NCI-H1417 (cell line): ENCODE results near the gene HCRTR1.

ENCODE experiments used
- DNase-seq, 3 experiments: peaks; one replicate each; lab custom pipeline; 2025; lab: John Stamatoyannopoulos, UW

HCRTR1 gene

GRCh38 chr1:31626223-31627207 is 9.0 kb downstream of the HCRTR1 start:
- DNase-seq, result no peak

- no peak for DNase-seq
These were observed 9.9 kb downstream of the HCRTR1 start for GRCh38 chr1:31627301-31627929.

- DNase-seq, result no peak
These were observed 10.6 kb downstream of the HCRTR1 start for GRCh38 chr1:31627930-31628559.

GRCh38 chr1:31628931-31629556 is 11.6 kb downstream of the HCRTR1 start:
- no peak for DNase-seq

GRCh38 chr1:31632649-31633048 is 15.2 kb downstream of the HCRTR1 start:
- DNase-seq, result no peak

DNA sequence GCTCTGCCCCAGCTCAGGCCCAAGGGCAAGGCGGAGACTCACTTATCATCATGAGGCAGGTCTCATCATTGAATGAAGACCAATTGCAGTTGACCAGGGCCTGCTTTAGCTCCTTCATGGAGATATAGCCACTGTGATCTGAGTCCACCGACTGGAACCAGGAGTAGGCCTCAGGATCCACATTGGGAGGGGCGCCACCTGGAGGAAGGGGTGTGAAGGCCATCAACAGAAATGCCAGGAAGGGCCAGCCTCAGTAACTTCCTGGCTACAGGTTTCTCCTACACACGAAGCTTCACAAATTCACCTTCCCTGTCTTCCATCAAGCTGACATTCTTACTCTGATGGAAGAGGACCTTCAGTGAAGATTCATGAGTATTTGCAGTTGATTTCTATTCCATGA is 15.6 kb downstream of the HCRTR1 start:
- DNase-seq, result peak in 1 of 3 experiments; percentile 3

- peak in 2 of 3 experiments; percentile 11 to 58 for DNase-seq
These were observed 20.6 kb downstream of the HCRTR1 start for GRCh38 chr1:31637915-31638673.

DNA sequence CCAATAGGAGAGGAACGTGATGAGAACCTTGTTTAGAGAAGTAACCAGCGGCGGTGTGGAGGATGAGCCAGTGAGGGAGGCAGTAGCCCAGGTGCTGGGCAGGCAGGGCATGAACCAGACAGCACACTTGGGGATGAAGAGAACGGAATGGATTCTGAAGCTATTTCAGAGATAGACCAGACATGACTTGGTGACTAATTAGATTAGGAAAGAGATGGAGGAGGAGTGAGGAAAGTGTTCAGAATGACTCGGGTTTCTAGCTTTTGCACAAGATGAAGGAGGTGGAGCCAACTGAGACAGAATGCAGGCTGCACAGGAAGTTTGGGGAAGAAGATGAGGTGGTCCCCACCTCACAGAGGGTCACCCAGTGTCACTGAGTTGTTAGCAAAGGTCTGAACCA is 22.1 kb downstream of the HCRTR1 start:
- DNase-seq, result no peak

DNA sequence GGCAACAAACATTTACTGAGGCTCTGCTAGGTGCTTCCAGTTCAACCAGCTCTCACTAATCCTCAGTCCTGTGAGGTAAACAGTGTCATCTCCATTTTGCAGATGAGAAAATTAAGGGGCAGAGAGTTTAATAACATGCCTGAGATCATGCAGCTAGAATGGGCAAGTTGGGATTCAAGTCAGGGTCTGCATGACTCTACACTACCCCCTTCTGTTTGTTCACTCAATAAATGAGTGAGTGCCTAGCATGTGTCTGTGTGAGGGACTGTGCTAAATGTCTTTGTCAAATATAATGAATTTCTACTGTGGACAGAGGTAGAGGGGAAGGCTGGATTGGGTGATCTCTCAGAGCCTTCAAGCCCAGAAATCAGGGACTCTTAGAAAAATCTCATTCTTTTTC is 22.7 kb downstream of the HCRTR1 start:
- DNase-seq, result no peak

- no peak for DNase-seq
These were observed 23.5 kb downstream of the HCRTR1 start for GRCh38 chr1:31640964-31641363.

GRCh38 chr1:31642366-31642765 is 24.9 kb downstream of the HCRTR1 start:
- no peak for DNase-seq

- no peak for DNase-seq
These were observed 25.4 kb downstream of the HCRTR1 start for GRCh38 chr1:31642897-31643296.

GRCh38 chr1:31643976-31644559 is 26.6 kb downstream of the HCRTR1 start:
- no peak for DNase-seq

GRCh38 chr1:31644560-31645273 is 27.2 kb downstream of the HCRTR1 start, which contains the start of gene PEF1:
TSS of gene PEF1 (minus strand) at chr1:31644876. CDS start at chr1:31644864, 12 bp downstream.
- peak; percentile 99 to 100 (median 100) for DNase-seq

- no peak for DNase-seq
These were observed 27.7 kb downstream of the HCRTR1 start for GRCh38 chr1:31645274-31645568.

- no peak for DNase-seq
These were observed 28.9 kb downstream of the HCRTR1 start for GRCh38 chr1:31646259-31646960.

DNA sequence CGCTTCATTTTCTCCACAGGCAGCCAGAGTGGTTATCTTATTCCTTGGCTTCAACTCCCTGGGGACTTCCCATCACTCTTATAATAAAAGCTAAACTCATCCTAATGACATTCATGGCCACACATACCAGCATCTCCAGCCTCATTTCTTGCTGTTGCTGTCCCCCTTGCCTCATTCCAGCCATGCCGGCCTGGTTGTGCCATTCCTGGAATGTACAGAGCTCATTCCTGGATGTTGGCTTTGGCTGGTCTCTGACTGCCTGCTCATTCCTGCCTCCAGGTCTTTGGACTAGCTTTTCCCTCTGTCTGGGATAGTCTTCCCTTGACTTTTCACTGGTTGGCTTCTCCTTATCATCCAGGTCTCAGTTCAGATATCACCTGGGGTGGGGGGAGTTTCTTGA is 29.6 kb downstream of the HCRTR1 start:
- no peak for DNase-seq

DNA sequence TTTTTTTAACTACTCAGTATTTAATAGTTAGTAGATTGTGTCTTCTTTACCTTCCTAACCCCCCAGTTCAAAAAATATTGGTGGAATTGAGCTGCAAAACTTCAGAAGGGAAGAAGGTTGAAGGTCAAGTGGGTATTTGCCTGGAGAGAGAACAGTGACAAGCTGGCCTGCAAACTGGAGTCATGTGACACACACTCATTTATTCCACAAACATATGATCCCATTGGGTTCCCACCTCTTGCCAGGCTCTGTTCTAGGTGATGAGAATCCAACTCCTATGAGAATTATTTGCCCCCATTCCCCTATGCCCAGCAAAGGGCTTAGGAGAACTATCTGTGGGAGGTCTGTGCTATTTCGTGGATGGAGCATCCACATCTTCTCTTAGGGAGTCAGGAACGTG is 30.7 kb downstream of the HCRTR1 start:
- no peak for DNase-seq

DNA sequence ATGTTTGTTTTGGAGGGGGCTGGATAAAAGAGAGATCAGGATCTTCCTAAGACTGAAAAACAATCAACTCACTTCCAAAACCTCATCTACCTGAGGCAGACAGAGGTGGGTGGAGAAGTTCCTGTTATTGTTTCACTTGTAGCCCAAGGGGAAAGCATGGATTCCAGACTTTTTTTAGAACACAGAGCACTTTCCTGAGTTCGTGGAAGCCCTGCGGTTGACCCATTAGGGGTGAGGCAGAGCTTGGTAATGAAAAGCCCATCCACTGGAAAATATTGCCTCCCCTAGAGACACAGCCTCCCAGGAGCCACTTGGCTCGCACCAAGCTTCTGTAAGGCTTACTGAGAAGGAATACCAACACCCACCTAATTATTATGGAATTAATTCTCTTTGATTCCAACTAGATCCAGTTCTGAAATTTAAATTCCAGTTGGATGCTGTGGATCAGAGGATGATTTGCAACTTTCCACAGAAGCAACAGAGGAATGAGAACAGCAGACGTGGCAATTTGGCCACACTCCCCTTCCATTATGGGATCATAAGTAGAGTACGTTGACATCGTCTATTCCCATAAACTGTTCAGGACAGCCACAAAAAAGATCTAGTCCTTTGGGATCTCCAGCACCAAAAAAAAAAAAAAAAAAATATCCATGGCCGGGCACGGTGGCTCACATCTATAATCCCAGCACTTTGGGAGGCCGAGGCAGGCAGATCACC is 31.3 kb downstream of the HCRTR1 start:
- DNase-seq, result no peak
